ENCODE measurements around the gene BABAM2.
A peak's percentile ranks its signal among the peaks of the same experiment; 100 is the strongest.

GRCh38 chr2:28342081-28342967, 451.8 kb downstream of the BABAM2 start:
- TF ChIP-seq CTCF (IDR thresholded peaks at IDR 0.05 in 4 of 5, conservative IDR thresholded peaks at IDR 0.05 in 1 of 5), result no peak
- TF ChIP-seq POLR2A (IDR thresholded peaks at IDR 0.05), result peak; percentile 52 to 69

Data from gastrocnemius medialis (tissue), 4 donors.